SK-N-MC (cell line): ENCODE measurements around the gene PPP1R1C.

ENCODE experiments used
- DNase-seq: peaks from one replicate; pipeline ENCODE4 v3.0.0-alpha.2; 2011; ENCODE audit warnings: low read depth, low spot score
- H3K27ac ChIP-seq: fragments of 200-600 bp; sonication (generic); 2 replicates; pipeline ENCODE4 v1.5.1; 2016; ENCODE audit warnings: mixed run types
- H3K36me3 ChIP-seq: fragments of 200-600 bp; sonication (generic); 2 replicates; pipeline ENCODE4 v1.6.1; 2017; ENCODE audit warnings: antibody characterized with exemption, low read length, mixed read lengths; ENCODE audit not compliant: insufficient read depth
- H3K4me3 ChIP-seq: fragments of 200-600 bp; sonication (generic); 2 replicates; pipeline ENCODE4 v1.5.1; 2016
- H3K9ac ChIP-seq: fragments of 200-600 bp; sonication (generic); 2 replicates; pipeline ENCODE4 v1.8.0; 2017; ENCODE audit warnings: mixed run types, mixed read lengths; ENCODE audit not compliant: insufficient read length
- H3K9me3 ChIP-seq: fragments of 200-600 bp; sonication (generic); 2 replicates; pipeline ENCODE4 v1.6.1; 2017; ENCODE audit warnings: low read depth, mild to moderate bottlenecking, antibody characterized with exemption, low read length, moderate library complexity, mixed read lengths
- EZH2 ChIP-seq: fragments of 200-600 bp; sonication (generic); IDR thresholded peaks from one replicate; pipeline ENCODE4 v1.6.1; 2017; ENCODE audit warnings: antibody characterized with exemption
- FOXP2 ChIP-seq: optimal IDR thresholded peaks from 2 replicates; pipeline ENCODE3; 2011; ENCODE audit warnings: mild to moderate bottlenecking, moderate library complexity; ENCODE audit not compliant: insufficient read depth; ENCODE audit errors: extremely low read length, control extremely low read depth
- POLR2AphosphoS5 ChIP-seq: IDR thresholded peaks from 2 replicates; pipeline ENCODE4 v1.6.1; 2012; ENCODE audit warnings: mild to moderate bottlenecking, low read depth, low read length, borderline replicate concordance

Gene PPP1R1C

GRCh38 chr2:181984814-181985631 is 630 bp upstream of the PPP1R1C start:
- no peak for DNase-seq
- TF ChIP-seq POLR2AphosphoS5 (no peak), EZH2 (no peak), FOXP2 (no peak)
- no peak overlapping the region for H3K4me3 ChIP-seq

DNA sequence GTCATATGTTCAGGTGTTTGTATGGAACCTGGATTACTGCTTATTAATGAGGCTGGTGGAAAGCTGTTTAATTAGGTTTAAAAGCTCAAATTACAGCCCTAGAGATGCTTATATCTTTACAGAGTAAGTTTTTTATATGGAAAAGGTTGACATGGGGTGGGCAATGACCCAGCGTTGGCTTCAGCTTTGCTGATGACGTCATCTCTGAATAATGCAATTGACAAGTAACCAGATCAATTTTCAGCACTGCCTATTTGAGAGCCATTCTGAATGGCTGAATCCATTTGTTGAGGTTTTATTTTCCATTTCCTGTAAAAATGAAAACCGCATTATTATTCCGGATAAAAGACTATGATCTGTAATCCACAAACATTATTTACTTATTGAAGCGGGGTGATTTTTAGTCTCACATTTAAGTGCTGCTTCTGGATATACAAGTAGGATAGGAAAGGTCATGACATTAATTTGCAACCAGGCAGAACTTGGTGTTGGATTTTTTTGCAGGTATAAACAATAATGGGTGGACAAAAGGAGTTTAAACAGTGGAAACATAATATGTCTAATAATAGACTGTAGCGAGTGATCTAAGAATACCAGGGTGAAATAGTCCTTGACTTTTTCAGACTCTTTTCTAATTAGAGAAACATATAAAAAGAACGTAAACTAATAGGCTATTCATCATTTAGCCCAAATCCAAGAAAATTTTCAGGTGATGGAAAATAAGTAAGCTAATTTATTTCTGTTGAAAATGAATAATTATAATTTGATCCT is 2.7 kb downstream of the PPP1R1C start:
- no peak overlapping the region for H3K4me3 ChIP-seq
- H3K9ac ChIP-seq: no peak overlapping the region
- no peak for DNase-seq
- TF ChIP-seq FOXP2: no peak
- no peak for TF ChIP-seq POLR2AphosphoS5
- TF ChIP-seq EZH2: no peak
- no peaks in the 10 kb centered on the region for H3K9me3 ChIP-seq
- no peaks in the 10 kb centered on the region for H3K36me3 ChIP-seq
- no peak overlapping the region for H3K27ac ChIP-seq

More at GRCh38 chr2:181984814-181985631, 630 bp upstream of the PPP1R1C start:
- no peak overlapping the region for H3K9ac ChIP-seq
- no peaks in the 10 kb centered on the region for H3K36me3 ChIP-seq
- no peaks in the 10 kb centered on the region for H3K9me3 ChIP-seq
- H3K27ac ChIP-seq: no peak overlapping the region

DNA sequence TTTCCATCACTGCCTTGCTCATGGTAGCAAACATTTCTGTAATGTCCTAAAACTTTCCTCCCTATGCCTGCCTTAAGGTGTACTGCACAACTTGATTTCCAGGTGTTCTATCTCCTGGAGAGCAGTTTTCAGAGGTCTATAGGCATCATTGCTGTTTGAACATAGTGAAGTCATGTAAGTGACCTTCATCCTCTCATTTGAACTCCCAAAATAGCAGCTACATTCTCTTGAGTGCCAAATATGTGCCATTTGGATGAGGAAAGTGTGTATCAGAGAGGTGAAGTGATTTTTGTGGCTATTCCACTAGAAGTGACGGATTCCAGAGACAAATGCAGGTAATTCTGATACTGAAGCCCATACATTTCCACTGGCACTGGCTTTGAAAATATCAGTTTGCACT is 3.4 kb downstream of the PPP1R1C start:
- Histone ChIP-seq H3K9ac (no peak overlapping the region), H3K9me3 (no peaks in the 10 kb centered on the region), H3K4me3 (no peak overlapping the region), H3K36me3 (no peaks in the 10 kb centered on the region), H3K27ac (no peak overlapping the region)
- no peak for DNase-seq
- TF ChIP-seq POLR2AphosphoS5 (no peak), FOXP2 (no peak), EZH2 (no peak)

DNA sequence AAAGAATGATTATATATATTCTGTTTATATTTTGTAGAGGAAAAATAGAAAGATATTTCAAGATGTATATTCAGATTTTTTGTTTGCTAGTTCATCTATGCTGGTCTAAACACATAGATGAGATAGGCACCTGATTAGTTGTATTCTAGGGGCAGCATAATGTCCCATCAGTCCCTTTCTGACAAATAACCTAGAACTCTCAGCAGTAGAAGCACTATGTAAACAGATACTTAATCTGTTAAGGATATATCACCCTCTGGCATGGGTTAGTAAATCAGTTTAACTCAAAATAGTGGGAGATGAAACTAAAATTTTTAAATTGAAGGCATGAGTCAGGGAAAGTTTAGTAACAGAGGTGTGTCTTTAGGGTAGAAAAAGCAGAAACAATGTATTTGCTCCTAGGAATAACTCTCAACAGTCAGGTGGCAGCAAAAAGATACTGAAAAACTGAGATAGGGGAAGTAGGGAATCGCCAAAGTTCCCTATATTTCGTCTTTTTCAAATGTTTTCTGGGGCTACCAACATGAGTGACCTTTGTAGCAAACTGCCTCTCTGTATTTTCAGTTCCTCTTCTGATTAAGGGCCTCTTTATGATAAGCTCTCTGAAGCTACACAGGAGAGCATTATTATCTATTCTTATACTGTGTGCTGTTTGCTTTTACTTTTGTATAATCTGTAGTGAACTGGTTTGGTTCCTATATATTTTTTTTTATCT is 5.7 kb downstream of the PPP1R1C start:
- H3K9me3 ChIP-seq: no peaks in the 10 kb centered on the region
- TF ChIP-seq EZH2: no peak
- no peak overlapping the region for H3K9ac ChIP-seq
- H3K4me3 ChIP-seq: no peak overlapping the region
- no peak for DNase-seq
- no peaks in the 10 kb centered on the region for H3K36me3 ChIP-seq
- no peak overlapping the region for H3K27ac ChIP-seq

GRCh38 chr2:181992776-181993175 is 7.1 kb downstream of the PPP1R1C start:
- Histone ChIP-seq H3K36me3 (no peaks in the 10 kb centered on the region), H3K27ac (no peak overlapping the region), H3K4me3 (no peak overlapping the region), H3K9me3 (no peaks in the 10 kb centered on the region), H3K9ac (no peak overlapping the region)
- TF ChIP-seq POLR2AphosphoS5 (no peak), FOXP2 (no peak), EZH2 (no peak)
- DNase-seq: no peak

GRCh38 chr2:181995289-181995688 is 9.6 kb downstream of the PPP1R1C start:
- Histone ChIP-seq H3K36me3 (no peaks in the 10 kb centered on the region), H3K9ac (no peak overlapping the region), H3K4me3 (no peak overlapping the region), H3K27ac (no peak overlapping the region), H3K9me3 (no peaks in the 10 kb centered on the region)
- TF ChIP-seq POLR2AphosphoS5 (no peak), FOXP2 (no peak), EZH2 (no peak)
- no peak for DNase-seq

- H3K9me3 ChIP-seq: no peaks in the 10 kb centered on the region
- H3K36me3 ChIP-seq: no peaks in the 10 kb centered on the region
- no peak overlapping the region for H3K27ac ChIP-seq
- DNase-seq: no peak
- TF ChIP-seq FOXP2 (no peak), EZH2 (no peak), POLR2AphosphoS5 (no peak)
- H3K4me3 ChIP-seq: no peak overlapping the region
- H3K9ac ChIP-seq: no peak overlapping the region
These were observed 12.6 kb downstream of the PPP1R1C start for GRCh38 chr2:181998041-181998835.
